Left renal cortex interstitium (tissue), 4 donors: Measurements from ENCODE around the gene TUBB4B. TPM values are rescaled to one million over a fixed set of nuclear protein-coding genes. Genes with fewer than 3 reads are reported as not detected.

ENCODE experiments used
- DNase-seq, 4 donors: peaks; one replicate each; pipeline ENCODE4 v3.0.0-alpha.2; 2013; ENCODE audit warnings: low read depth in 4 of 4, low spot score in 2 of 4, missing footprints in 1 of 4
- polyA plus RNA-seq, 4 donors: library from polyadenylated mRNA; unstranded; fragments of 120-200 nt; gene quantifications; one replicate each; pipeline ENCODE4 v1.2.1, GENCODE V29; 2013; ENCODE audit not compliant: insufficient read length in 4 of 4

The TUBB4B gene
- polyA plus RNA-seq, 4 donors: 324 to 444 (median 393) TPM

DNA sequence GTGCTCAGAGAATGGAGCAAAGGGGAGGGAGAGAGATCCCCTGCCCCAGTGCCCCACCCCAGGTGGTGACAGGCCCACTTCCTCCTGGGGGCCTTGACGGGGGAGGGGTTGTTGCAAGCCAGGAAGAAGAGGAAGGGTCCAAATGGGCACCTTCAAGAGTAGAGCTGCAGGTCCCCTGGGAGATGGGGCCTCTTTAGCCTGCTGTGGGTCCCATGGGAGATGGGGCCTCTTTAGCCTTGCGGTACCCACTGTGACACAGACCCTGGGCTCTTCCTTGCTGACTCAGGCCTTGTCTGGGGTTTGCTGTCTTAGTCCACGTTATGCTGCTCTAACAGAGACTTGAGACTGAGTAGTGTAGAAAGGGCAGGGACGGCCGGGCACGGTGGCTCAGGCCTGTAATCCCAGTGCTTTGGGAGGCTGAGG, 26.9 kb downstream of the TUBB4B start:
- DNase-seq: no peak

DNA sequence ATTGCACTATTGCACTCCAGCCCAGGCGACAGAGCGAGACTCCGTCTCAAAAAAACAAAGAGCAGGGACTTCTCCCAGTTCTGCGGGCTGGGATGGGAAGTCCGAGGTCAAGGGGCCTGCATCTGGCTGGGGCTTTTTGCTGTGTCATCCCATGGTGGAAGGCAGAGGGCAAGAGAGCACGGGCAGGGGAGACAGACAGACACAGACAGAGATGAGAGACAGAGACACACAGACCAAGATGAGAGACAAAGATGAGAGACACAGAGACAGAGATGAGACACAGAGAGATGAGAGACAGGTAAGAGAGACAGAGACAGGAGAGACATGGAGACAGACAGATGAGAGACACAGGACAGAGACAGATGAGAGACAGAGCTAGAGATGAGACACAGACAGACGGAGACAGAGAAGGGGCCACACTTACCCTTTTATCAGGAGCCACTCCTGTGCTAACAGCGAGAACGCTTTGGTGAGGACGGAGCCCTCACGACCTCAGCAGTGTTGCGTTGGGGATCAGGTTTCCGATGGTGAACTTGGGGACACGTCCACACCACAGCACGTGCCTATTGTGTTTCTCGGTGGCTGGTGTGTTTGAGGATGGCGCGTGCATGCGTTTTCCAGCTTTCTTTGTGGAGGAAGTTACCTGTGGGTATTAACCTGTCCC, 27.6 kb downstream of the TUBB4B start:
- no peak for DNase-seq

GRCh38 chr9:137269231-137269772, 28.2 kb downstream of the TUBB4B start:
- no peak for DNase-seq

DNA sequence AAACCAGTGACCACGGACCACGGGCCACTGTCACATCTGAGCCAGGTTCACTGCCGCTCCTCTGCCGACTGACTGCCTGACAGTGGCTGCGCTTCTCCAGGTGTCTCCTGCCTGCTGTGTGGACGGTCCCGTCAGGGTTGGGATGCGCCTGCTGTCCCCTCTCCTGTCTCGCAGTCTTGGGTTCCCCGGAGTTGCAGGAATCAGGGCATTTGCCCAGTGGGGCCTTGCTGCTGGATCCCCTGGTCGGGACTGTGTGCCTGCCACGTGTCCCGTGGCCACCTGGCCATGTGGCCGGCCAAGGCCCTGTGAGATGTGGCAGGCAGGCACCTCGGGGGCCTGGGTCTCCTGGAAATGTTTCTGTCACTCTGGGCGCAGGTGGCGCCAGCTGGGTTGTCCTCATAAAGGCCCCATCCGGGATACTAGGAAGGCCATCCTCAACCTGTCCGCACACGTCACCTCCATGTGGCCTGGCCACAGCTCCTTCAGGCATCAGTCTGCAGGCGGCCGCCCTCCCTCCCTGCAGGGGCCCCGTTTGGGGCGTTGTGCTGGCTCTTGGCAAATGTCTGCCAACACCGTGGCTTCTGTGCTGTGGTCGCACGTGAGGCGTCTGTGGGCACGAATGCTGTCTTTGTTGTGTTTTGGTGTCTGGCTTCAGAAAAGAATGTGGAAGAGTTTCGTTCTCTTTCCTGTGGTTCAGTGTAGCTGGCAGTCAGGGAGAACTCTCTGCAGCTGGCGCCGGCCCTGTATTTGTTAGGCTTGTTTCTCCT, 30.0 kb downstream of the TUBB4B start:
- DNase-seq: no peak

DNA sequence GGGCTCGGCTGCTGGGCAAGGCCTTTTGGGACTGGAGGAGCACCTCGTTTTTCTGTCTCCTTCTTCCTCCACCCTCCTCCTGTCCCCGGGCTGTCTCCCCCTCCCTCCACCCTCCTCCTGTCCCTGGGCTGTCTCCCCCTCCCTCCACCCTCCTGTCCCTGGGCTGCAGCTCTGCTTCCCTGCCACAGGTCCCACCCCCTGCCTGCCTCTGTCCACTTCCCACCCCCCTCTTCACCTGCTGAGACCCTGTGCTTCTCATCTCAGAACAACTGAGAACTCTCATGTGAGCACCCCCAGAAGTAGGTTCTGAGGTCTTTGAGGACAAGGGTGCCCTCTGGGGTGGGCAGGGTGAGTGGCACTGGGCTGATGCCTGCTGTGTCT, 30.6 kb downstream of the TUBB4B start:
- DNase-seq: no peak

- DNase-seq: no peak
Measured at GRCh38 chr9:137272241-137273094, 31.4 kb downstream of the TUBB4B start.

DNA sequence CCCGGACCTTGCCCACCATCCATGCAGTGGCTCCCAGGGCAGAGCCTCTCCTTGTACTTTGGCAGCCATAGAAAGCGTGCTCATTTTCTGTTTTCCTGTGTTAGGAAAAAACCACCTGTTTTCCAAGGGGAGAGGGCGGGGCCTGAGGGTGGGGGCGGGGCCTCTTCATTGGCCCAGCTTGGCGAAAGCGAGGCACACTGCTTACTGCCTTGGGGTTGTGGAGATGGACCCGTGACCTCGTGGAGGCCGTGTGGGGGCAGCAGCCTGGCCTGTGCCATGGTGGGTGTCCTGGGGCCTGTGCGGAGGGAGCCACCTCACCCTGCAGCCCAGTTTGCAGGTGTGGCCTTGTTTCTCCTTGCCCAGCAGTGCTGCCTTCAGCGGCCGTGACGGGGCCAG, 32.0 kb downstream of the TUBB4B start:
- DNase-seq: no peak

- no peak for DNase-seq
Measured at GRCh38 chr9:137273611-137274320, 32.7 kb downstream of the TUBB4B start.

DNA sequence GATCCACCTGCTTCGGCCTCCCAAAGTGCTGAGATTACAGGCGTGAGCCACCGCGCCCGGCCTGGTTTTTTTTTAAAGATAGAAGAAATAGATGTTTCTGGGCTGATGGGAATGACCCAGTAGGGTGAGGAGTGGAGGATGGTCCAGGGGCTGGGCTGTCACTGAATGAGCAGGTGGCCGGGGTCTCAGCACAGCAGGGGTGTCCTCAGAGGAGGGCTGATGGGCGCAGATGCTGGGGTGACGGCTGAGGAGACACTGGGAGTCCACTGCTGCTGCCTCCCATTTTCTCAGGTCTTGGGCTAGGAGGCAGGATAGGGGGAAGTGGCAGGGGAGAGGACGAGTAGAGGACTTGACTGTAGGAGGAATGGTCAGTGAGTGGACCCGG, 34.1 kb downstream of the TUBB4B start:
- DNase-seq: no peak

GRCh38 chr9:137275588-137276472, 34.7 kb downstream of the TUBB4B start:
- no peak for DNase-seq

DNA sequence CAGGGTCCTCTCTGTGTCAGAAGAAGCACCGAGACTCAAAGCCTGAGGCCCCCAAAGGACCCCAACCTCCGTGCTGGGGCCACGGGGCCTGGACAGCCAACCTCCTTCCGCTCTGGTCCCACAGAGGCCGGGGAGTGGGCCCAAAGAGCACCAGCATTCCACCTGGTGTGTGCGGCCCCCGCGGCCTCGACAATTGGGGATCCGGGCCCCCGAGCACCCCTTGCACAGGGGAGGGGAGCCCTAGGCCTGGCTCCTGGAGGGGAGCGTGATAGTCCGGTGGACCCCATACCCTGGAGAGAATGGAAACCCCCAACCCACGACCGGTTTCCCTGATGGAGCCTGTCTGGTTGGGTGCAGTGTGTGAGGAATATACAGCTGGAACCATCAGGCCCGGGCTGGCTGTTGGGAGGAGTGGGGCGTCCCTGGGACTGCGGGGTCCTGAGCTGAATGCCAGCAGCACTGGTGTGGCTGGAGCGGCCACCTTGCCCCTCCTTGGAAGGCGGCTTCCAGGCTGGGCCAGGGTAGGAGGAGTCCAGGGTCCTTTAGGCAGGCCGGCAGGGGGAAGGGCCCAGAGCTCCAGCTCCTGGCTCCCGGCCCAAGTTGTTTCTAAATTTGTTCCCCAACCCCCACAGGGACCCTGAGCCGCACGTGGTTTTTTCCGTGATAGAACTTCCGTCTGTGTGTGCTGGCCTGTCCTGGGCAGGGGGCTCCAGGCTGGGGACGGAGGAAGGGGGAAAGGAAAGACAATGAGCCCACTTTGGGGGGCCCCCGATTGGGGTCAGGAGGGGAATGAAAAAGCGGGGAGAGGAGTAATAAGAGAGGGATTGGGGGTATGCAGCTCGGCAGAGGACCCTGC, 35.6 kb downstream of the TUBB4B start:
- no peak for DNase-seq

DNA sequence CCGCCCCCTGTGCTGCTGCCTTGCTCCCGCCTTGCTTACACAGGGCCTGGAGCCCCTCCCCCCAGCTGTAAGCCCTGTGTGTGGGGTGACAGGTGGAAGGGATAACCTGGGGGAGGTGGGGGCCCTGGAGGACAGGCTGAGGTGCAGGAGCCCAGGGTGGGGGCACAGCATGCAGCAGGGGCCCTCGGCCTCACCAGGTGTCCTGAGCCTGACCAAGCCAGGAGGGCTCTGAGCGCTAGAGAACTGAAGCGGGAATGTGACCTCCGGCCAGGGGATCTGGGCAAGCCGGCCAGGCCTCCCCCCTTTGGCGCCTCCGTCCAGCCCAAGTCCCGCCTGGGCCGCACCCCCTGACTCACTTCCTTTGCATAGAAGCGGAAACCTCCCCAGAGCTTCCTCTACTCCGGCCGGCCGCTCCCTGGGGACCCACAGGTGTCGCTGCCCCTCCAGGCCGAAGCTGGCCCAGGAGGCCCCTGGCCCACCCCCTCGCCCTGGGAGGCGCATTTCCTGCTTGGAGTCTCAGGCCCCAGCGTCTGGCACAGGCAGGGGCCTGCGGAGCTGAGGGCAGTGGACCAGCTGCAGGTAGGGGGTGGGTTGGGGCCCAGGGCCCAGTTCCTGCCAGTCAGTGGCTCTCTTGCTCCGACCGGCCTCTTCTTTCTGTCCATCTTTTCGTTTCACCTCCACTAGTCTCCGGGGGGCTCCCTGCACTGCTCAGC, 36.4 kb downstream of the TUBB4B start, which contains the start of gene TOR4A:
Gene TOR4A (plus strand): TSS at position 398 of the 713 bp plus-strand sequence. CDS start 964 bp downstream, outside the sequence.
- DNase-seq: peak in 1 of 4 donors; percentile 61

DNA sequence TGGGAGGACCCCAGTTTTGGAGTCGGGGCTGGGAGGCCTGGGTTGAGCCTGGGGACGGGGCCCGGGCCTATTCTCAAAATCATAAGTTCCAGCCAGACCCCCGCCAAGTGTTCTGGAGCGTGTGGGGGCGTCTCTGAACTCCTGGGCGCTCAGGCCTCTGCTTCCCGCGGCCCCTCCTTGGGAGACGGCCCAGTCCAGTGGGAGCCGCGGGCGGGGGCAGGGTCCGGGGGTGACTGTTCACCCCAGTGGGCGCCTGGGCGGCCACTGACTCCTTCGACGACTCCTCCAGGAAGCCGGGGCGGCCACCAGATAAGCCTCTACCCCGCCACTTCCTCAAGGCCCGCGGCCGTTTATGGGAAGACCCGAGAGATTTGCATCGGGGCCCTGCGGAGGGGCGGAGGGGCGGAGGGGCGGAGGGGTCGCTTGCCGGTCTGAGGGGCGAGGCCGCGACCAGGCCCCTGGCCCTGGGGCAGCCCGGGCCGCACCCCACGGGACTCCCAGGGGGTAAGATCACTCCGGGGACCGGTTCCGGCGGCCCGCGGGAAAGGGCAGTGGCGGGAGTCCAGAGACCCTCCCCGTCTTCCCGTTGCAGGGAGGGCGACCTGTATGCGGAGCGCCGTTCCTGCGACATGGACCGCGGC, 37.1 kb downstream of the TUBB4B start:
- no peak for DNase-seq

DNA sequence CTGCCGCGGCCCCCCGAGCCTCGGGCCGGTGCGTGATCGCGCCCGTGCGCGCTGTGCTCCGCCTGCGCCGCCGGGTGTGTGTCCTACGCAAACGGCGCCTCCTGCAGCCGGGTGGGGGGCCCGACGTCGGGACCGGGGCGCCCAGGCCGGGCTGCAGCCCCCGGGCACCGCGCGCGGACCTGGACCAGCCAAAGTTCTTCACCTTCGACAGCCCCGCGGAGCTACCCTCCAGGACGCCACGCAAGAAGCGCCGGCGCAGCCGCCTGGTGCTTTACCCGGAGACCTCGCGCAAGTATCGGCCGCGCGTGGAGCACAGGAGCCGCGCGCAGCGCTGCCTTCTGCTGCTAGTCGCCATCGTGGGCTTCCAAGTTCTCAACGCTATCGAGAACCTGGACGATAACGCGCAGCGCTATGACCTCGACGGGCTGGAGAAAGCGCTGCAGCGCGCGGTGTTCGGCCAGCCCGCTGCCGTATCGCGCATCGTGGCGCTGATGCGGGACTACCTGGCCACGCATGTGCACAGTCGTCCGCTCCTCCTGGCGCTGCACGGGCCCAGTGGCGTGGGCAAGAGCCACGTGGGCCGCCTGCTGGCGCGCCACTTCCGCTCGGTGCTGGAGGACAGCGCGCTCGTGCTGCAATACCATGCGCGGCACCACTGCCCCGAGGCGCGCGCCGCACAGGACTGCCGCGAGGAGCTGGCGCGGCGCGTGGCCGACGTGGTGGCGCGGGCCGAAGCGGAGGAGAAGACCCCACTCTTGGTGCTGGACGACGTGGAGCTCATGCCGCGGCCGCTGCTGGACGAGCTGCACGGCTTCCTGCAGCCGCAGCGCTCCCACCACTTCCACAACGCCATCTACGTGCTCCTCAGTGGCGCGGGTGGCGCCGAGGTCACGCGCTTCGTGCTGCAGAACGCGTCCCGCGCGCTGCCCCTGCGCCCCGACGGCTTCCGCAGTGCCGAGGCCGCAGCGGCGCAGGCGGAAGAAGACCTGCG, 37.9 kb downstream of the TUBB4B start:
- DNase-seq: no peak

DNA sequence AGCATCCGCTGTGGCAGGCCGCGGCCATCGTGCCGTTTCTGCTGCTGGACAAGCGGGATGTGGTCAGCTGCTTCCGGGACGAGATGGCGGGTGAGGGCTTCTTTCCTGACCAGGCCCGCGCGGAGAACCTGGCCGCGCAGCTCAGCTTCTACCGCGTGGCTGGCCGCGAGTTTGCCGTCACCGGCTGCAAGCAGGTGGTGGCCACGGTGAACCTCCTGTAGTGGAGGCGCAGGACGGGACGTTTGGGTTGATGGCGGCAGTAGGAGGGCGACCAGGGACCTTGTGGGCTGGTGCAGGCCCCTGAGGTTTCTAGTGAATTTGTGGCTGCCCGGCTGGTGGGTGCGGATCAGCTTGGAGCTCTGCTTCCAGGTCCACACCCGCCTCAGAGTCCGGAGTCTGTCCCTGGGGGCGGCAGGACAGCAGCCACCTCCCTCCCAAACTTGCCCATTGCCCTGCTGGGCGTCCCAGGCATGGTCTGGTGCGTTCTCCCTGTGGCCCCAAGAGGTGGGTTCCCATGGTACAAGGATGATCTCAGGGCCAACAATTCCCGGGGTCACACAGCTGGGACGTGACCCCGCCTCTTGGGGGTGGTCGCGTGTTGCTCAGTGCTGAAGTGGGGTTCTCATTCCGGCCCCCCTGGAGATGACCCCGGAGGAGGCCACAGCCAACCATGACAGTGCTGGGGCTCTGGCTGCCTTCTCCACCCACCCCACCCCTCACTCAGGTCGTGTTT, 38.8 kb downstream of the TUBB4B start:
- DNase-seq: no peak
